ENCODE measurements around the gene SLCO4A1. TPM values are rescaled to one million over a fixed set of nuclear protein-coding genes. Genes with fewer than 3 reads are reported as not detected.
A peak's percentile ranks its signal among the peaks of the same experiment; 100 is the strongest.

Gene SLCO4A1
- total and polyA plus RNA-seq, 9 donors, result 0.11 to 1.2 (median 0.45) TPM

- no peaks in the 10 kb centered on the region for H3K9me3 ChIP-seq (replicated peaks; ENCODE audit: control insufficient read depth, low read depth, low read length)
- H3K4me3 ChIP-seq (ENCODE audit: low read length), result no peak overlapping the region
- H3K4me1 ChIP-seq (ENCODE audit: control insufficient read depth, insufficient read depth, low read length), result peaks cover 20% of the 10 kb centered on the region
- no peak overlapping the region for H3K27ac ChIP-seq (ENCODE audit: low read length)
- H3K27me3 ChIP-seq (ENCODE audit: control insufficient read depth, insufficient read depth, low read length), result peaks cover 6% of the 10 kb centered on the region
- H3K36me3 ChIP-seq (ENCODE audit: control insufficient read depth, insufficient read depth, low read length), result no peaks in the 10 kb centered on the region
- no peak for DNase-seq
- 74% methylated on average over 23 of the region's 30 CpGs for WGBS (ENCODE audit: insufficient coverage)
Observed at GRCh38 chr20:62667530-62668440, 25.5 kb downstream of the SLCO4A1 start.

- Histone ChIP-seq H3K27me3 (ENCODE audit: control insufficient read depth, insufficient read depth, low read length) (peaks cover 6% of the 10 kb centered on the region), H3K36me3 (ENCODE audit: control insufficient read depth, insufficient read depth, low read length) (no peaks in the 10 kb centered on the region), H3K4me3 (ENCODE audit: low read length) (no peak overlapping the region), H3K9me3 (replicated peaks; ENCODE audit: control insufficient read depth, low read depth, low read length) (no peaks in the 10 kb centered on the region), H3K4me1 (ENCODE audit: control insufficient read depth, insufficient read depth, low read length) (peaks cover 20% of the 10 kb centered on the region), H3K27ac (ENCODE audit: low read length) (no peak overlapping the region)
- WGBS (ENCODE audit: insufficient coverage), result 21% methylated on average over 6 of the region's 13 CpGs
- peak; percentile 86 for DNase-seq
Observed at GRCh38 chr20:62668441-62669027, 26.2 kb downstream of the SLCO4A1 start.

GRCh38 chr20:62669249-62669648 is 26.9 kb downstream of the SLCO4A1 start:
- no peak for DNase-seq
- Histone ChIP-seq H3K36me3 (ENCODE audit: control insufficient read depth, insufficient read depth, low read length) (no peaks in the 10 kb centered on the region), H3K4me1 (ENCODE audit: control insufficient read depth, insufficient read depth, low read length) (peaks cover 20% of the 10 kb centered on the region), H3K27ac (ENCODE audit: low read length) (no peak overlapping the region), H3K27me3 (ENCODE audit: control insufficient read depth, insufficient read depth, low read length) (peaks cover 6% of the 10 kb centered on the region), H3K9me3 (replicated peaks; ENCODE audit: control insufficient read depth, low read depth, low read length) (no peaks in the 10 kb centered on the region), H3K4me3 (ENCODE audit: low read length) (no peak overlapping the region)
- 78% methylated on average over 10 of the region's 10 CpGs for WGBS (ENCODE audit: insufficient coverage)

- Histone ChIP-seq H3K27ac (ENCODE audit: low read length) (no peak overlapping the region), H3K4me1 (ENCODE audit: control insufficient read depth, insufficient read depth, low read length) (peaks cover 25% of the 10 kb centered on the region), H3K36me3 (ENCODE audit: control insufficient read depth, insufficient read depth, low read length) (no peaks in the 10 kb centered on the region), H3K9me3 (replicated peaks; ENCODE audit: control insufficient read depth, low read depth, low read length) (no peaks in the 10 kb centered on the region), H3K4me3 (ENCODE audit: low read length) (no peak overlapping the region), H3K27me3 (ENCODE audit: control insufficient read depth, insufficient read depth, low read length) (peaks cover 9% of the 10 kb centered on the region)
- DNase-seq, result no peak
- WGBS (ENCODE audit: insufficient coverage), result 93% methylated on average over 9 of the region's 14 CpGs
Observed at GRCh38 chr20:62670156-62670555, 27.9 kb downstream of the SLCO4A1 start.

- 88% methylated on average over 17 of the region's 17 CpGs for WGBS (ENCODE audit: insufficient coverage)
- peaks cover 33% of the 10 kb centered on the region for H3K4me1 ChIP-seq (ENCODE audit: control insufficient read depth, insufficient read depth, low read length)
- H3K27ac ChIP-seq (ENCODE audit: low read length), result no peak overlapping the region
- no peaks in the 10 kb centered on the region for H3K36me3 ChIP-seq (ENCODE audit: control insufficient read depth, insufficient read depth, low read length)
- H3K4me3 ChIP-seq (ENCODE audit: low read length), result no peak overlapping the region
- H3K27me3 ChIP-seq (ENCODE audit: control insufficient read depth, insufficient read depth, low read length), result peaks cover 15% of the 10 kb centered on the region
- H3K9me3 ChIP-seq (replicated peaks; ENCODE audit: control insufficient read depth, low read depth, low read length), result no peaks in the 10 kb centered on the region
- DNase-seq, result no peak
Observed at GRCh38 chr20:62670998-62671397, 28.7 kb downstream of the SLCO4A1 start.

- H3K9me3 ChIP-seq (replicated peaks; ENCODE audit: control insufficient read depth, low read depth, low read length), result no peaks in the 10 kb centered on the region
- DNase-seq, result no peak
- 91% methylated on average over 11 of the region's 15 CpGs for WGBS (ENCODE audit: insufficient coverage)
- H3K27ac ChIP-seq (ENCODE audit: low read length), result no peak overlapping the region
- peaks cover 13% of the 10 kb centered on the region for H3K27me3 ChIP-seq (ENCODE audit: control insufficient read depth, insufficient read depth, low read length)
- no peaks in the 10 kb centered on the region for H3K36me3 ChIP-seq (ENCODE audit: control insufficient read depth, insufficient read depth, low read length)
- H3K4me1 ChIP-seq (ENCODE audit: control insufficient read depth, insufficient read depth, low read length), result peaks cover 31% of the 10 kb centered on the region
- no peak overlapping the region for H3K4me3 ChIP-seq (ENCODE audit: low read length)
Observed at GRCh38 chr20:62671765-62672164, 29.5 kb downstream of the SLCO4A1 start.

GRCh38 chr20:62674370-62674769 is 32.1 kb downstream of the SLCO4A1 start:
- H3K27ac ChIP-seq (ENCODE audit: low read length), result no peak overlapping the region
- no peaks in the 10 kb centered on the region for H3K9me3 ChIP-seq (replicated peaks; ENCODE audit: control insufficient read depth, low read depth, low read length)
- no peaks in the 10 kb centered on the region for H3K36me3 ChIP-seq (ENCODE audit: control insufficient read depth, insufficient read depth, low read length)
- H3K27me3 ChIP-seq (ENCODE audit: control insufficient read depth, insufficient read depth, low read length), result peaks cover 15% of the 10 kb centered on the region
- DNase-seq, result no peak
- no peak overlapping the region for H3K4me3 ChIP-seq (ENCODE audit: low read length)
- peaks cover 16% of the 10 kb centered on the region for H3K4me1 ChIP-seq (ENCODE audit: control insufficient read depth, insufficient read depth, low read length)
- 86% methylated on average over 10 of the region's 11 CpGs for WGBS (ENCODE audit: insufficient coverage)

GRCh38 chr20:62675156-62675876 is 33.0 kb downstream of the SLCO4A1 start:
- Histone ChIP-seq H3K4me1 (ENCODE audit: control insufficient read depth, insufficient read depth, low read length) (peaks cover 16% of the 10 kb centered on the region), H3K9me3 (replicated peaks; ENCODE audit: control insufficient read depth, low read depth, low read length) (peaks cover 4% of the 10 kb centered on the region), H3K36me3 (ENCODE audit: control insufficient read depth, insufficient read depth, low read length) (no peaks in the 10 kb centered on the region), H3K27ac (ENCODE audit: low read length) (no peak overlapping the region), H3K27me3 (ENCODE audit: control insufficient read depth, insufficient read depth, low read length) (peaks cover 15% of the 10 kb centered on the region), H3K4me3 (ENCODE audit: low read length) (no peak overlapping the region)
- 72% methylated on average over 13 of the region's 25 CpGs for WGBS (ENCODE audit: insufficient coverage)
- DNase-seq, result peak; percentile 59

GRCh38 chr20:62675877-62676260 is 33.6 kb downstream of the SLCO4A1 start:
- H3K4me3 ChIP-seq (ENCODE audit: low read length), result no peak overlapping the region
- DNase-seq, result peak; percentile 55
- H3K36me3 ChIP-seq (ENCODE audit: control insufficient read depth, insufficient read depth, low read length), result no peaks in the 10 kb centered on the region
- H3K27me3 ChIP-seq (ENCODE audit: control insufficient read depth, insufficient read depth, low read length), result peaks cover 15% of the 10 kb centered on the region
- H3K4me1 ChIP-seq (ENCODE audit: control insufficient read depth, insufficient read depth, low read length), result peaks cover 16% of the 10 kb centered on the region
- WGBS (ENCODE audit: insufficient coverage), result 46% methylated on average over 10 of the region's 14 CpGs
- peaks cover 4% of the 10 kb centered on the region for H3K9me3 ChIP-seq (replicated peaks; ENCODE audit: control insufficient read depth, low read depth, low read length)
- no peak overlapping the region for H3K27ac ChIP-seq (ENCODE audit: low read length)

GRCh38 chr20:62676976-62677375 is 34.7 kb downstream of the SLCO4A1 start:
- 94% methylated on average over 4 of the region's 9 CpGs for WGBS (ENCODE audit: insufficient coverage)
- peaks cover 17% of the 10 kb centered on the region for H3K27me3 ChIP-seq (ENCODE audit: control insufficient read depth, insufficient read depth, low read length)

More at GRCh38 chr20:62676976-62677375, 34.7 kb downstream of the SLCO4A1 start:
- Histone ChIP-seq H3K9me3 (replicated peaks; ENCODE audit: control insufficient read depth, low read depth, low read length) (peaks cover 4% of the 10 kb centered on the region), H3K36me3 (ENCODE audit: control insufficient read depth, insufficient read depth, low read length) (no peaks in the 10 kb centered on the region), H3K4me1 (ENCODE audit: control insufficient read depth, insufficient read depth, low read length) (peaks cover 16% of the 10 kb centered on the region), H3K27ac (ENCODE audit: low read length) (no peak overlapping the region), H3K4me3 (ENCODE audit: low read length) (no peak overlapping the region)
- DNase-seq, result no peak
